Cardiac muscle cell (in vitro differentiated cells and primary cell): Measurements from ENCODE around the gene GPR179. TPM values are rescaled to one million over a fixed set of nuclear protein-coding genes. Genes with fewer than 3 reads are reported as not detected.
A peak's percentile ranks its signal among the peaks of the same experiment; 100 is the strongest.
"Not testable (repeated sequence)": the region's sequence is repeated elsewhere in the genome, so short reads cannot be mapped to it uniquely, and the experiment has no call there.

Experiments used
- DNase-seq, 2 donors: peaks; one replicate each; pipeline versions ENCODE4 v3.0.0 to v3.0.0-alpha.2; 2010 to 2017; ENCODE audit warnings: low read depth in 1 of 2, low spot score in 1 of 2
- H3K27ac ChIP-seq: fragments of 200-600 bp; sonication (generic); 2 replicates; pipeline ENCODE4 v1.5.1; 2016
- H3K27me3 ChIP-seq: fragments of 200-600 bp; sonication (generic); 2 replicates; pipeline ENCODE4 v1.6.0; 2016; ENCODE audit warnings: control low read depth
- H3K36me3 ChIP-seq: fragments of 200-600 bp; sonication (generic); 2 replicates; pipeline ENCODE4 v1.5.1; 2016; ENCODE audit warnings: control low read depth
- H3K4me1 ChIP-seq: fragments of 200-600 bp; sonication (generic); 2 replicates; pipeline ENCODE4 v1.8.1; 2017; ENCODE audit warnings: low read depth, mild to moderate bottlenecking, mixed run types
- H3K4me3 ChIP-seq: fragments of 200-600 bp; sonication (generic); 2 replicates; pipeline ENCODE4 v1.5.1; 2016; ENCODE audit warnings: mild to moderate bottlenecking
- H3K9me3 ChIP-seq: fragments of 200-600 bp; sonication (generic); 2 replicates; pipeline ENCODE4 v1.5.1; 2017; ENCODE audit warnings: low read depth, mild to moderate bottlenecking, control low read depth
- polyA plus RNA-seq: library from polyadenylated mRNA; unstranded; fragments of >200 nt; fragmentation: Nextera tagmentation; extraction: Ambion mirVana; gene quantifications from 2 replicates; pipeline ENCODE4 v1.2.1, GENCODE V29; 2016
- total RNA-seq: library from RNA; depleted of rRNA; stranded (reverse); fragments of >200 nt; gene quantifications from 2 replicates; pipeline ENCODE4 v1.2.3, GENCODE V29; 2016
- TF ChIP-seq, protein P1 (sequence below): IDR thresholded peaks from 2 replicates; pipeline ENCODE4 v1.5.1; 2012; ENCODE audit warnings: low read depth, mild to moderate bottlenecking, low read length

The GPR179 gene
- total and polyA plus RNA-seq, 2 experiments from 2014 or later, result 0.51 TPM; not detected in 1

DNA sequence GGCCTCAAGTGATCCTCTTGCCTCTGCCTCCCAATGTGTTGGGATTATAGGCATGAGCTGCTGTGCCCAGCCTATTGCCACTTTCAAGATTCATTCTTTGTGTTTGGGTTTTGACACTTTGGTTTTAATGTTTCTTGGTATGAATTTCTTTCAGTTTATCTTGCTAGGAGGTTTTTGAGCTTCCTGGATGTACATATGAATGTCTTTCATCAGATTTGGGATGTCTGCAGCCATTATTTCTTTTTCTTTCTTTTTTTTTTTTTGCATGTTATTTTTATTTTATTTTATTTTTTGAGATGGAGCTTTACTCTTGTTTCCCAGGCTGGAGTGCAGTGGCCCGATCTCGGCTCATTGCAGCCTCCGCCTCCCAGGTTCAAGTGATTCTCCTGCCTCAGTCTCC lies 28.3 kb downstream of the GPR179 start:
- TF ChIP-seq, protein P1, sequence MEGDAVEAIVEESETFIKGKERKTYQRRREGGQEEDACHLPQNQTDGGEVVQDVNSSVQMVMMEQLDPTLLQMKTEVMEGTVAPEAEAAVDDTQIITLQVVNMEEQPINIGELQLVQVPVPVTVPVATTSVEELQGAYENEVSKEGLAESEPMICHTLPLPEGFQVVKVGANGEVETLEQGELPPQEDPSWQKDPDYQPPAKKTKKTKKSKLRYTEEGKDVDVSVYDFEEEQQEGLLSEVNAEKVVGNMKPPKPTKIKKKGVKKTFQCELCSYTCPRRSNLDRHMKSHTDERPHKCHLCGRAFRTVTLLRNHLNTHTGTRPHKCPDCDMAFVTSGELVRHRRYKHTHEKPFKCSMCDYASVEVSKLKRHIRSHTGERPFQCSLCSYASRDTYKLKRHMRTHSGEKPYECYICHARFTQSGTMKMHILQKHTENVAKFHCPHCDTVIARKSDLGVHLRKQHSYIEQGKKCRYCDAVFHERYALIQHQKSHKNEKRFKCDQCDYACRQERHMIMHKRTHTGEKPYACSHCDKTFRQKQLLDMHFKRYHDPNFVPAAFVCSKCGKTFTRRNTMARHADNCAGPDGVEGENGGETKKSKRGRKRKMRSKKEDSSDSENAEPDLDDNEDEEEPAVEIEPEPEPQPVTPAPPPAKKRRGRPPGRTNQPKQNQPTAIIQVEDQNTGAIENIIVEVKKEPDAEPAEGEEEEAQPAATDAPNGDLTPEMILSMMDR, result no peak
- Histone ChIP-seq H3K9me3 (no peaks in the 10 kb centered on the region), H3K4me3 (no peak overlapping the region), H3K4me1 (no peaks in the 10 kb centered on the region), H3K36me3 (no peaks in the 10 kb centered on the region), H3K27ac (no peak overlapping the region), H3K27me3 (no peaks in the 10 kb centered on the region)
- no peak for DNase-seq

DNA sequence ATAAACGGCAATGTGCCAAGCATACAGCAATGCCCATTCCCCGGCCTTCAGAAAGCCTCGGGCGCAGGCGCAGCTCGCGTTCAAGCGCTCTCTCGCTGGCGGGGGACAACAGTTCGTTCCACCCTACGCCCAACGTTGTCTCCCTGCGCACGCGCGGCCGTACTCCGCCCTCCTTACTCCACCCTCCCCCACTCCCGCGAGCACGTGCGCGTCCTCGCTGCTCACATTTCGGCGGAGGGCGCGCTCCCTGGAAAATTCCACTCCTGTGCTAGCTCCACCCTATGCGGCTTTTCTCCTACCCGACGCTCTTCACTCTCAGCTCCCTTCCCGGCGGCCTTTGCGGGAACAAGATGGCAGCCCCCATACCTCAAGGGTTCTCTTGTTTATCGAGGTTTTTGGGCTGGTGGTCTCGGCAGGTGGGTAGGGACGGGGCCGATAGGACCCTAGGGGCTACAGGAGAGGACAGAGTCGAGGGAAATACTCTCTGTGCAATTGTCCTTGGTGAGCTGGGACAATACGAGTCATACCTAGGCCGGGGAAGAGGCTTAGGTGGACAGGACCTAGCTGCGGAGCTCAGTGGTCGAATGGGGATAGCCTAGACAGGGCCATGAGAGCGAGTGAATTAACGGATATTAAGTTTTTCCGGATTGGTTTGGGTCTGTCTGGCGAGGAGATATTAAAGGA lies 46.8 kb downstream of the GPR179 start, which contains the start of gene MRPL45:
Gene MRPL45, plus strand, starts transcription at position 335 of the 684 bp plus-strand sequence. Its CDS starts 16 bp downstream, at position 351.
- H3K4me1 ChIP-seq, H3K9me3 ChIP-seq, H3K36me3 ChIP-seq, H3K27me3 ChIP-seq: not testable (repeated sequence)
- peak within 1 kb of the TSS; percentile 61 for H3K4me3 ChIP-seq
- H3K27ac ChIP-seq, result peak within 1 kb of the TSS; percentile 94
- peak; percentile 96 to 98 for DNase-seq

DNA sequence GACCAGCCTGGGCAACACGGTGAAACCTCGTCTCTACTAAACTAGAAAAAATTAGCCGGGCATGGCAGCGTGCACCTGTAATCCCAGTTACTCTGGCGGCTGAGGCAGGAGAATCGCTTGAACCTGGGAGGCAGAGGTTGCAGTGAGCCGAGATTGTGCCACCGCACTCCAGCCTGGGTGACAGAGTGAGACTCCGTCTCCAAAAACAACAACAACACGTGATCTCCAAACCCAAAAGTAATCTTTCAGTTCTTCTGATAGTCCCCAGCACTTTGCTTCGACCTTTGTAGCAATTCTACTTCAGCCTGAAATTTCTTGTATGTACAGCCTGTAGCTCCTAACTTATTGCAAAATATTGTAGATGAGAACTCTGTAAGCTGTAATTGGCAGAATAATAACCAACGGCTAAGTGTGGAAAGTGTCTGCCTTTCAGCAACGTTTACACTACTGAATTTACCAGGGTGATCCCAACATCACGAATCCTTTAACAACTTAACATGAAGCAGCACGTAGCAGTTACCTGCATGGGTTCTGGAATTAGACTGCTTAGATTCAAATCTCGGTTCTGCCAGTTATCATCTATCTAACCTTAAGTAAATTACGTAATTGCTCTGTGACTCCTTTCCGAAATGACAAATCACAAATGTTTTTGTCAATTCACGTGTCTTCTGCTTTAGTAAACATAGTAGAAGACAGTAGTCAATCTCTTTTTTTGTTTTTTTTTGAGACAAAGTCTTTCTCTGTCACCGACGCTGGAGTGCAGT lies 48.0 kb downstream of the GPR179 start:
- H3K36me3 ChIP-seq, H3K9me3 ChIP-seq, H3K4me3 ChIP-seq, H3K27me3 ChIP-seq, H3K4me1 ChIP-seq: not testable (repeated sequence)
- H3K27ac ChIP-seq, result peak overlapping the region; percentile 36
- DNase-seq, result peak in 1 of 2 donors; percentile 2

DNA sequence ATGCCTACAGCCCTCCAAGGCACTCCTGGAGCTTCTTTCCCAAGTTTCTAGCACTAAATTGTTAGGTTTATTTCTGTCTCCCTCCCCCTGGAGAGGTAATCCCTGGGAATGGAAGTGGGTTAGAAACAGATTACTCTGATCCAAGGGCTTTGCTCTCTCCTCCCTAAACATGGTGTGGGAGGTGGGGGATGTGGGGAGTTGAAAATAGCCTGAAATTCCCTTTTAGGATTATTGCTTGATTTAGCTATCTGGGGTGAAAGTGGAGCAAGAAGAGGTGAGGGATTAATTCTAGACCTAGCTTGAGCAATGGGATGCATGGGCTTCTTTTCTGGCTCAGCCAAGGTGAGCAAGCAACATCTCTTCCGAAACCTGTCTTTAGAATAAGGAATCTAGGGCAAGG lies 54.0 kb downstream of the GPR179 start:
- not testable (repeated sequence) for H3K36me3 ChIP-seq, H3K4me1 ChIP-seq, DNase-seq, H3K4me3 ChIP-seq, H3K27ac ChIP-seq, H3K9me3 ChIP-seq, H3K27me3 ChIP-seq

DNA sequence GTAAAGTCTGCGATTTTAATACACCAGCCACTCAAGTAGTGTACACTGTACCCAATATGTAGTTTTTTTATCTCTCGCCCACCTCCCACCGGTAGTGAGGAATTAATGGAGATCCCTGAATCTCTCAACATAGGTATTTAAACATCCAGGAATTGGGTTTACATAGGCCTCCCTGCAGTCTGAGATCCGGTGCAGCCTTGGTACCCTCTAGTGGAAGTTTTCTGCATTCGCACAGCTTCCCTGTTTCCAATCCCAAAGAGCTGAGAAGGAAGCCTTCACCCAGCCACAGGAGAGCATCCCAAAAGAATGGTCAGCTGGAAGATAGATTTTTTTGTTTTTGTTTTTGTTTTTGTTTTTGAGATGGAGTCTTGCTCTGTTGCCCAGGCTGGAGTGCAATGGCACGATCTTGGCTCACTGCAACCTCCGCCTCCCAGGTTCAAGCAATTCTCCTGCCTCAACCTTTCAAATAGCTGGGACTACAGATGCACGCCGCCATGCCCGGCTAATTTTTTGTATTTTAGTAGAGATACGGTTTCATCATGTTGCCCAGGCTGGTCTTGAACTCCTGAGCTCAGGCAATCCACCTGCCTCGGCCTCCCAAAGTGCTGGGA lies 55.4 kb downstream of the GPR179 start:
- H3K4me3 ChIP-seq, H3K27me3 ChIP-seq, H3K4me1 ChIP-seq, H3K9me3 ChIP-seq, H3K36me3 ChIP-seq, H3K27ac ChIP-seq: not testable (repeated sequence)
- TF ChIP-seq, protein P1, result peak; percentile 29
- DNase-seq, result peak; percentile 19 to 52

DNA sequence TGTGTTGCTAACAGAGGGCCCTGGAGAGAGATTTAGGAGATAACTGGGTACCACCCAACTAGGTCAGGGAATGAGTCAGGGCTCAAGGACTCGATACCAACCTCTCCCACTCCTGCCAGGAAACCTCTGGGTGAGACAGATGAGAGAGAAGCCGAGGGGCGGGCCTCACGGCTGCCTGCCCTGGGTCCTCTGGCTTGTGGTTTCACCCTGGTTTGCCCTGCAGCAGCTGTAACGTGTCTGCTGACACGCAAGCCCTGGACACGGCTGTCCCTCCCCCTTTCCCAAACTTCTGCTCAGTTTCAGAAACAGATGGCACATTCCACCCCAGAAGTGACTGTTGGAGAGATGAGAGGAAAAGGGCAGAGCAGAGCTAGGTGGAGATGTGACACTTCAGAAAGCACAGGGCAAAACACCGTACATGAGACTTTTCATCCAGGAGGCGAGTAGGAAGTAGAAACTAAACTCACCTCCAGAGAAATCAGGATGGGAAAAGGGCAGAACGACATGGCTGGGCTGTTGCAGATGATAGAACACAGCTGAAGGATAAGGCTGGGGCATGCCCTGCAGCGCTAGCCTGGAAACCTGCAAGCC lies 57.2 kb downstream of the GPR179 start:
- H3K36me3 ChIP-seq, H3K4me1 ChIP-seq, H3K27me3 ChIP-seq, H3K4me3 ChIP-seq, H3K9me3 ChIP-seq: not testable (repeated sequence)
- DNase-seq, result peak; percentile 42 to 84
- H3K27ac ChIP-seq, result peak overlapping the region; percentile 58

DNA sequence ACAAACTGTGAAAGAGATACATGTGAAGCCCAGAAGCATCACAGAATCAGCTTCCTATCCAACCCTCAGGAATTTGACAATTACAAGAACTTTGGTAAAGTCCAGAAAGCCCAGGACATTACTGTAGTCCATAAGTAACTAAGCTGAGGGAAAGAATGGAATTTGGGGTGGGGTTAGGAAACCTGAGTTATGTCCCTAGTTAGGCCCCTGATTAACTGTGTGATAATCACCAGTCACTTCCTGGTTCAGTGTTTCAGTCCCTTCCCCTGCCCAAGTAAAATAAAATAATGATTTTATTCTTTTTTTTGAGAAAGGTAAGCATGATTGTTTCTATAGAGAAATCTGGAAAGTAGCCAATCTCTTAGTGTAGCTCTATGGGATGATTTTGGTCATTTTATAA lies 57.8 kb downstream of the GPR179 start:
- peak in 1 of 2 donors; percentile 3 for DNase-seq
- H3K27me3 ChIP-seq, H3K9me3 ChIP-seq, H3K36me3 ChIP-seq, H3K4me1 ChIP-seq, H3K27ac ChIP-seq, H3K4me3 ChIP-seq: not testable (repeated sequence)

Other genes starting within 250 kb of the GPR179 start
- gene TBC1D3E, start 216.0 kb downstream of the GPR179 start, total RNA-seq, result 1.6 and 4.9 TPM in 2 replicates
- 4.6 and 6.1 TPM in 2 replicates for gene TBC1D3E, start 216.0 kb downstream of the GPR179 start, polyA plus RNA-seq
- gene TBC1D3, start 151.4 kb downstream of the GPR179 start, total RNA-seq, result not detected in 2 replicates
- gene TBC1D3, start 151.4 kb downstream of the GPR179 start, polyA plus RNA-seq, result not detected in 2 replicates
- gene MRPL45, start 46.8 kb downstream of the GPR179 start, total RNA-seq, result 42.0 and 46.7 TPM in 2 replicates
- gene MRPL45, start 46.8 kb downstream of the GPR179 start, polyA plus RNA-seq, result 43.5 and 49.0 TPM in 2 replicates
- 12.5 and 18.7 TPM in 2 replicates for gene SOCS7, start 7.9 kb upstream of the GPR179 start, total RNA-seq
- 2.8 and 4.2 TPM in 2 replicates for gene SOCS7, start 7.9 kb upstream of the GPR179 start, polyA plus RNA-seq
- gene ARHGAP23, start 84.5 kb upstream of the GPR179 start, total RNA-seq, result 9.0 and 13.2 TPM in 2 replicates
- gene ARHGAP23, start 84.5 kb upstream of the GPR179 start, polyA plus RNA-seq, result 6.8 and 7.6 TPM in 2 replicates